GM19328 (cell line): ENCODE data around the gene PDE4B.
"Not testable (repeated sequence)": the region's sequence is repeated elsewhere in the genome, so short reads cannot be mapped to it uniquely, and the experiment has no call there.

Experiments
- ATAC-seq: cut with Tn5 transposase; IDR thresholded peaks from one replicate; pipeline ENCODE4 v1.9.1; 2021; ENCODE audit warnings: mild to moderate bottlenecking, moderate library complexity; ENCODE audit not compliant: unreplicated experiment

The PDE4B gene

GRCh38 chr1:65990161-65990560 is 197.5 kb downstream of the PDE4B start:
- ATAC-seq: no peak

GRCh38 chr1:65991694-65992093 is 199.0 kb downstream of the PDE4B start:
- ATAC-seq: no peak

DNA sequence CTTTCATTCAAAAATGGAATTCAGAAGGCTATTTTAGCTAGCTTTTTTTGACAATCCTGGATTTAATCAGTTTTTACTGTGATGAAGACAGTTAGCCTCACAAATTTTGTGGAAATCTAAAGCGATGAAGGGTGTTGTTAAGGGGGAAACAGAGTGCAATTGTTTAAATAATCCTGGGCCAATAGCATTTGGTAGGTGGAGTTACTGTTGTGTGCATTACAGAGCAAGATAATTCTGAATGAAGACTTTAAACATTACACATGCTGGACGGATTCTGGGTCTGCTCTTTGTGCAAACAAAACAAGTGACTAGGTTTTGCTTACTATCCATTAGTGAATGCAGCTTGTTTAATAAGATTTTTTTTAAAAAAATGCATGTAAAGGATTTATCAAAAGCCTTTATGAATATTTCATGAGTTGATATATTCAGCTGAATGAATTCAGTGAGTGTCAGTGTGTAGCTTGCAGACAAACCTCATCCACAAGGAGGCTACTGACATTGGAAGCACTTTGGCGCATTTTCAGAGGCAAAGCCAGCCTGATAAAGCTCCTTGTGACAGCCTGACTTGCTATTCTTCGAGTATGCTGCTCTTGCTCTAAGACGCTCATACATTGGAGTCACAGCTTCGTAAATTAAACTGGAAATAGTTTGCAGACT is 199.6 kb downstream of the PDE4B start:
- ATAC-seq: no peak

- ATAC-seq: no peak
Measured at GRCh38 chr1:65992831-65993271, 200.2 kb downstream of the PDE4B start.

- ATAC-seq: no peak
Measured at GRCh38 chr1:65994223-65994622, 201.5 kb downstream of the PDE4B start.

DNA sequence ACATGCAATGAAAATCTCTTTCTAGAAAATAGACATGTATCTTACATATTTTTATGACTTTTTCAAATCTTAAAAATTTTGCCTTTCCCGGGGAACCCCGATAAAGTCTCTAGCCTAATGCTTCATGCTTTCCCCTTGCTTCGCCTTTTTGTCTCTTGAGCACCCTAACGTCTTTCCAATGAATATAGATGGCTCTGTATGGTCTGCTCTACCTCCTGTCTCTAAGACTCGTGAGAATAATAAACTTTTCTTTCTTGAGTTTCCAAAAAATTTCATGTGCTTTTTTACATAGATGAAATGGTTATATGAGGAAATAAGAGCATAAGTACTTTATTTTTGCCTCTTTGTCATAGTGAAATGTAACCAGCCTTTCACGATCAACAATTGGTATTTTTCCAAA is 202.6 kb downstream of the PDE4B start:
- ATAC-seq: no peak

- ATAC-seq: no peak
Measured at GRCh38 chr1:65995928-65996327, 203.2 kb downstream of the PDE4B start.

GRCh38 chr1:65997693-65998092 is 205.0 kb downstream of the PDE4B start:
- ATAC-seq: no peak

GRCh38 chr1:65998763-65999583 is 206.3 kb downstream of the PDE4B start:
- no peak for ATAC-seq

GRCh38 chr1:66000033-66000637 is 207.4 kb downstream of the PDE4B start:
- ATAC-seq: no peak

DNA sequence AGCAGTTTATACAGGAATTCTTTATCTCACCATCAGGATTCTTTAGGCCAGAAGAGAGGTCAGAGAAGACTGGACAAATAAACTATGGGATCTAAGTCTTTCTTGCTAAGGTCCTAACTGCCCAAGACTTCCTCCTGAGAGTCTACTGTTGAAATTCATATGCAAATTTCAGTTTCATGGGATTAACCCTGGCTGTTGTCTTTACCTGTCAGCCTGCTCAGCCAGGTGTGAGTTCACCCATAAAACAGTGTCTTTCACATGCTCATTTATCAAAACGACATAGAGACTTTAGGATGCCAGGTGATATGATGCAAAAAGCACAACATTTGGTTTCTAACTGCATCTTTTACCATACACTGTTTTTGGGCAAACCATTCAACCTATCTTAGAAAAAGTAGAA is 211.0 kb downstream of the PDE4B start:
- no peak for ATAC-seq

- ATAC-seq: not testable (repeated sequence)
Measured at GRCh38 chr1:66006534-66006933, 213.8 kb downstream of the PDE4B start.

DNA sequence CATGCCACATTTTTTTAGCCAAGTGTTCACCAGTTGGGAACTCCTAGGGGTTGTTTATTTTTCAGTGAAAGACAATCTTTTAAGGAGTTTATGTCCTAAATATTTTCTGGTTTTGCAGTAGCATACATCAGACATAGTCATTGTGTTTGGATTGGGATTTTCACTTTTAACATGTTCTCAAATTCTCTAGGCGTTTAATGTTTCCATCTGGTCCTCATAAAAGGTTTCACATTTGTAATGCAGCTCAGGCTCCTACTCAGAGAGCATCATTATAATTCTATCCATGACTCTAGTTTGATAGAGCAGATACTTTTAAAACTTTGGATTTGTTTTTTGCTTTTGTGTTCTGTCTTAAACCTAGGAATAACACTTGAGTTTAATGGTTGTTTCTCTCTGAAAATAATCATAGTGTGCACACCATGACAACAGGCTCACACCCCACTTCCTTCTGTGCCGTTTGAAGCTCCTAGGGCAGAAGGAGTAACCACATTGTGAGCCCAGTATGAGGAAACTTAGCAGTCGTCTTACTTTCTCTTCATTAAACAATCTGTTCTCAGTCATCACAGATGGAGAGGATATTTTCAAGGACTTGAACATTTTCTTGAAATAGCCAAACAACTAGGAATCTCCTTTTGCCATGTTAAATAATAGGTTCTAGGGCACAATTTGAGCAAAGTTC is 219.6 kb downstream of the PDE4B start:
- no peak for ATAC-seq

DNA sequence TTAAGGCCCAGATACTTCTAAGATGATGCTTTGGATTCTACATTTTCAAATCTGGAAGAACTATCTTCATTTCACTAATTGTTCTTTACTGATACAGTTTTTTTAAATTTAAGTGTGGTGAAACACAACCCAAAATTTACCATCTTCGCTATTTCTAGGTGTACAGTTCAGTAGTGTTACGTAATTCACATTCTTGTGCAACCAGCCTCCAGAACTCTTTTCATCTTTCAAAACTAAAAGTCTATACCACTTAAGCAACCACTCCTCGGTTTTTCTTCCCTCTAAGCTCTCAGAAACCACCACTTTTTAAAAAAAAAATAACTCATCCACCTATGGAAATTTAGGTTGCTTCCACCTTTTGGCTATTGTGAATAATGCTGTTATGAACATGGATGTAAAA is 220.7 kb downstream of the PDE4B start:
- no peak for ATAC-seq

- no peak for ATAC-seq
Measured at GRCh38 chr1:66022904-66023620, 230.4 kb downstream of the PDE4B start.

DNA sequence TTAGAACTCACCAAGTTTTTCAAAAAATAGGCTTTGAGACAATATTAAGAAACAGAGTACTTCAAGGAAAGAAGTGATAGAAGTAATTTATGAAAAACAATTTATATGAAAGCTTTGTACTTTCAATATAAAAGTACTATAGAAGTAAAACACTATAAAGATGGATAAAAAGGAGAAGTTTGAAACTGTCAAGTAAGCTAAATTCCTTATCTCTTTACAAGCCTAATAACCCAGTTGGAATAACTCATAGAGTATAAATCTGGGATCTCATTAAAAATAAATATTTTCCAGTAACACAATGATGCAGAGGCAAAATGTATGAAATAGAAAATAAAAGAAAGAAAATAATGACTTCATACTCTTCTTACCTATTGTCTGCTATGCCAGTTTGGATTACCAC is 232.5 kb downstream of the PDE4B start:
- no peak for ATAC-seq

- no peak for ATAC-seq
Measured at GRCh38 chr1:66028035-66028434, 235.3 kb downstream of the PDE4B start.

DNA sequence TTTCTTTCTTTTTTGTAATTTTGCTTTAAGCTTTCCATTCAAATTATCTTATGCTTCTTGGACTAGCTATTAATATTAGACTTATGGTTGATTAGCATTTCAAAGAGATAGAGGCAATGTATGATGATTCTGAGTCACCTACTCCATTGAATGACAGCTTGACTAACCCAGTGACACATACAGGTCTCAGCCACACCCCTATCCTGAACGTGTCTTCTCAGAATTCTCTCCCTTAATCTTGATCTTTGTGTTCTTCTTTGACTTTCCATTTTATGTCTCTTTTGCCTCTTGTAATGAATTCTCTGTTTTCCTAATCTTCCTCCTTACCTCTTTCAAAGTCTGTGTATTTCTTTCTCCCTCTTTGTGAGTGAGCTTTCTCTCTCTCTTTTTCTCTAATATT is 241.1 kb downstream of the PDE4B start:
- ATAC-seq: no peak

DNA sequence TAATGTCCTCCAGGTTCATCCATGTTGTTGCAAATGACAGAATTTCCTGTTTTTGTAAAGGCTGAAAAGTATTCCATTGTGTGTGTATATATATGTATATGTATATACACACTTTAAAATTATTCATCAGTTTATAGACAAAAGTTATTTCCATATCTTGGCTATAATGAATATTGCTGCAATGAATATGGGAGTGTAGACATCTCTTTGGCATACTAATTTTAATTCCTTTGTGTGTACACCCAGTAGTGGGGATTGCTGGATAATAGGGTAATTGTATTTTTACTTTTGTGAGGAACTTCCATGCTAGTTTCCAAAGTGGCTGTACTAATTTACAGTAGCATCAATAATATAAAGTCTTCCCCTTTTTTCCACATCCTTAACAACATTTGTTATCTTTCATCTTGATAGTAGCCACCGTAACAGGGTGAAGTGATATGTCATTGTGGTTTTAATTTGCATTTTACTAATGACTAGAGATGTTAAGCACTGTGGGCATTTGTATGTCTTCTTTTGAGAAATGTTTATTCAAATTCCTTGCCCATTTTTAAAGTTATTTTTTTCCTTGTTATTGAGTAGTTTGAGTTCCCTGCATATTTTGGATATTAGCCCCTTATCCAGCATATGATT is 243.0 kb downstream of the PDE4B start:
- ATAC-seq: no peak

- ATAC-seq: no peak
Measured at GRCh38 chr1:66041654-66042053, 249.0 kb downstream of the PDE4B start.
